Measurements from ENCODE around the gene SLC4A7.

GRCh38 chr3:27325419-27325818, 158.8 kb downstream of the SLC4A7 start:
- TF ChIP-seq, protein P1, sequence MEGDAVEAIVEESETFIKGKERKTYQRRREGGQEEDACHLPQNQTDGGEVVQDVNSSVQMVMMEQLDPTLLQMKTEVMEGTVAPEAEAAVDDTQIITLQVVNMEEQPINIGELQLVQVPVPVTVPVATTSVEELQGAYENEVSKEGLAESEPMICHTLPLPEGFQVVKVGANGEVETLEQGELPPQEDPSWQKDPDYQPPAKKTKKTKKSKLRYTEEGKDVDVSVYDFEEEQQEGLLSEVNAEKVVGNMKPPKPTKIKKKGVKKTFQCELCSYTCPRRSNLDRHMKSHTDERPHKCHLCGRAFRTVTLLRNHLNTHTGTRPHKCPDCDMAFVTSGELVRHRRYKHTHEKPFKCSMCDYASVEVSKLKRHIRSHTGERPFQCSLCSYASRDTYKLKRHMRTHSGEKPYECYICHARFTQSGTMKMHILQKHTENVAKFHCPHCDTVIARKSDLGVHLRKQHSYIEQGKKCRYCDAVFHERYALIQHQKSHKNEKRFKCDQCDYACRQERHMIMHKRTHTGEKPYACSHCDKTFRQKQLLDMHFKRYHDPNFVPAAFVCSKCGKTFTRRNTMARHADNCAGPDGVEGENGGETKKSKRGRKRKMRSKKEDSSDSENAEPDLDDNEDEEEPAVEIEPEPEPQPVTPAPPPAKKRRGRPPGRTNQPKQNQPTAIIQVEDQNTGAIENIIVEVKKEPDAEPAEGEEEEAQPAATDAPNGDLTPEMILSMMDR (IDR thresholded peaks at IDR 0.05; ENCODE audit: extremely low read depth in 1 of 2, insufficient read depth in 1 of 2, low read depth in 1 of 2, low read length in 2 of 2), result no peak
- TF ChIP-seq, protein P2, sequence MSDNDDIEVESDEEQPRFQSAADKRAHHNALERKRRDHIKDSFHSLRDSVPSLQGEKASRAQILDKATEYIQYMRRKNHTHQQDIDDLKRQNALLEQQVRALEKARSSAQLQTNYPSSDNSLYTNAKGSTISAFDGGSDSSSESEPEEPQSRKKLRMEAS (IDR thresholded peaks at IDR 0.05; ENCODE audit: insufficient read depth, insufficient read length), result no peak
- no peak for TF ChIP-seq FOS (IDR thresholded peaks at IDR 0.05; ENCODE audit: borderline replicate concordance, insufficient read depth, low read length)
- TF ChIP-seq EZH2 (IDR thresholded peaks at IDR 0.05; ENCODE audit: borderline replicate concordance, low read depth, low read length, severe bottlenecking), result no peak
- no peak for TF ChIP-seq POLR2AphosphoS5 (IDR thresholded peaks at IDR 0.05; ENCODE audit: insufficient read depth, low read depth, low read length)
- no peak for TF ChIP-seq JUN (IDR thresholded peaks at IDR 0.05; ENCODE audit: borderline replicate concordance, insufficient read depth, insufficient read length, low read depth)
- no peak for TF ChIP-seq MYC (IDR thresholded peaks at IDR 0.05; ENCODE audit: low read depth, low read length)

Data from endothelial cell of umbilical vein (primary cell).